HepG2 (cell line): ENCODE measurements around the gene CDK7. TPM values are rescaled to one million over a fixed set of nuclear protein-coding genes. Genes with fewer than 3 reads are reported as not detected.

ENCODE experiments used
- CBX2 ChIP-seq, 2 experiments: fragments of 200-600 bp in 1 of 2; sonication (generic); formaldehyde crosslinking in 1 of 2; IDR thresholded peaks; 2 replicates each; pipeline versions ENCODE4 v1.7.0 to v1.8.1; 2018 to 2022; ENCODE audit warnings: low read depth in 2 of 2, low read length in 1 of 2, mild to moderate bottlenecking in 1 of 2, missing genetic modification reagents in 1 of 2
- FOXO1 ChIP-seq: sonication (generic); formaldehyde crosslinking; IDR thresholded peaks from 2 replicates; pipeline ENCODE4 v1.4.0; 2020; ENCODE audit warnings: missing genetic modification reagents
- HES4 ChIP-seq: sonication (generic); formaldehyde crosslinking; IDR thresholded peaks from 2 replicates; pipeline ENCODE4 v1.9.0; 2021; ENCODE audit warnings: mild to moderate bottlenecking, missing genetic modification reagents, borderline replicate concordance
- KLF9 ChIP-seq: IDR thresholded peaks from 2 replicates; pipeline ENCODE4 v1.6.1; 2016; ENCODE audit warnings: low read depth
- MATR3 ChIP-seq: sonication (generic); formaldehyde crosslinking; IDR thresholded peaks from 2 replicates; pipeline ENCODE4 v1.4.0; 2020; ENCODE audit warnings: missing genetic modification reagents
- PAF1 ChIP-seq: IDR thresholded peaks from 2 replicates; pipeline ENCODE4 v1.6.1; 2016; ENCODE audit warnings: missing genetic modification reagents, missing compliant biosample characterization
- RARG ChIP-seq: sonication (generic); formaldehyde crosslinking; IDR thresholded peaks from 2 replicates; pipeline ENCODE4 v1.4.0; 2020; ENCODE audit warnings: low read depth, mild to moderate bottlenecking, missing genetic modification reagents
- THYN1 ChIP-seq: sonication (generic); formaldehyde crosslinking; IDR thresholded peaks from 2 replicates; pipeline ENCODE4 v1.8.1; 2023; ENCODE audit warnings: low read depth, mild to moderate bottlenecking, moderate library complexity, missing genetic modification reagents, borderline replicate concordance
- ZNF160 ChIP-seq: sonication (generic); formaldehyde crosslinking; IDR thresholded peaks from 2 replicates; pipeline ENCODE4 v1.8.0; 2022; ENCODE audit warnings: mild to moderate bottlenecking, inconsistent platforms, missing genetic modification reagents
- ZNF207 ChIP-seq: fragments of 450-650 bp; IDR thresholded peaks from 2 replicates; pipeline ENCODE4 v1.6.1; 2016; ENCODE audit warnings: antibody characterized with exemption, borderline replicate concordance
- ZNF235 ChIP-seq: sonication (generic); formaldehyde crosslinking; IDR thresholded peaks from 2 replicates; pipeline ENCODE4 v1.8.1; 2023; ENCODE audit warnings: mild to moderate bottlenecking, missing genetic modification reagents, borderline replicate concordance
- ZNF264 ChIP-seq: sonication (generic); formaldehyde crosslinking; IDR thresholded peaks from 2 replicates; pipeline ENCODE4 v1.4.0; 2020; ENCODE audit warnings: missing genetic modification reagents
- ZNF296 ChIP-seq: sonication (generic); formaldehyde crosslinking; conservative IDR thresholded peaks from 2 replicates; pipeline ENCODE4 v1.5.0; 2020; ENCODE audit warnings: mild to moderate bottlenecking, missing genetic modification reagents
- ZNF441 ChIP-seq: sonication (generic); formaldehyde crosslinking; IDR thresholded peaks from 2 replicates; pipeline ENCODE4 v1.7.0; 2021; ENCODE audit warnings: missing genetic modification reagents, borderline replicate concordance
- ZNF629 ChIP-seq: sonication (generic); formaldehyde crosslinking; conservative IDR thresholded peaks from 2 replicates; pipeline ENCODE4 v1.5.0; 2020; ENCODE audit warnings: missing genetic modification reagents
- ZNF761 ChIP-seq: sonication (generic); formaldehyde crosslinking; conservative IDR thresholded peaks from 2 replicates; pipeline ENCODE4 v1.4.0; 2020; ENCODE audit warnings: mild to moderate bottlenecking, missing genetic modification reagents
- polyA plus RNA-seq, 8 experiments: library from polyadenylated mRNA; depleted of rRNA in 3 of 8; stranded (reverse) in 7 of 8; unstranded in 1 of 8; fragments of >200 nt; fragmentation: Illumina TruSeq in 4 of 8; extraction: Trizol in 4 of 8; gene quantifications; 2 replicates each; pipeline versions ENCODE4 v1.2.1 to v1.2.3, GENCODE V29; 2011 to 2016; ENCODE audit warnings: low read depth in 4 of 8, missing spikeins in 1 of 8, mixed read lengths in 1 of 8; ENCODE audit not compliant: insufficient read depth in 1 of 8
- total RNA-seq, 5 experiments: library from RNA; depleted of rRNA; stranded (reverse); fragments of >200 nt; fragmentation: Illumina TruSeq; extraction: Trizol; gene quantifications; 2 replicates each; pipeline ENCODE4 v1.2.3, GENCODE V29; 2016; ENCODE audit warnings: low read depth in 1 of 5
- TF ChIP-seq, protein P1 (sequence below): sonication (generic); formaldehyde crosslinking; conservative IDR thresholded peaks from 2 replicates; pipeline ENCODE4 v1.4.0; 2020; ENCODE audit warnings: missing genetic modification reagents
- TF ChIP-seq, protein P2 (sequence below): sonication (generic); formaldehyde crosslinking; IDR thresholded peaks from 2 replicates; pipeline ENCODE4 v1.5.1; 2020; ENCODE audit warnings: mild to moderate bottlenecking, missing genetic modification reagents, borderline replicate concordance
- TF ChIP-seq, protein P3 (sequence below): sonication (generic); formaldehyde crosslinking; IDR thresholded peaks from 2 replicates; pipeline ENCODE4 v1.5.1; 2020; ENCODE audit warnings: mild to moderate bottlenecking, missing genetic modification reagents, moderate library complexity
- TF ChIP-seq, protein P4 (sequence below): sonication (generic); formaldehyde crosslinking; IDR thresholded peaks from 2 replicates; pipeline ENCODE4 v1.5.0; 2020; ENCODE audit warnings: missing genetic modification reagents, mild to moderate bottlenecking, borderline replicate concordance

Gene CDK7
- total and polyA plus RNA-seq, 2 of the 13 experiments (the other 11 are each of a cell fraction or from before 2014, with no cell fraction given) = 41.2 to 54.9 TPM

DNA sequence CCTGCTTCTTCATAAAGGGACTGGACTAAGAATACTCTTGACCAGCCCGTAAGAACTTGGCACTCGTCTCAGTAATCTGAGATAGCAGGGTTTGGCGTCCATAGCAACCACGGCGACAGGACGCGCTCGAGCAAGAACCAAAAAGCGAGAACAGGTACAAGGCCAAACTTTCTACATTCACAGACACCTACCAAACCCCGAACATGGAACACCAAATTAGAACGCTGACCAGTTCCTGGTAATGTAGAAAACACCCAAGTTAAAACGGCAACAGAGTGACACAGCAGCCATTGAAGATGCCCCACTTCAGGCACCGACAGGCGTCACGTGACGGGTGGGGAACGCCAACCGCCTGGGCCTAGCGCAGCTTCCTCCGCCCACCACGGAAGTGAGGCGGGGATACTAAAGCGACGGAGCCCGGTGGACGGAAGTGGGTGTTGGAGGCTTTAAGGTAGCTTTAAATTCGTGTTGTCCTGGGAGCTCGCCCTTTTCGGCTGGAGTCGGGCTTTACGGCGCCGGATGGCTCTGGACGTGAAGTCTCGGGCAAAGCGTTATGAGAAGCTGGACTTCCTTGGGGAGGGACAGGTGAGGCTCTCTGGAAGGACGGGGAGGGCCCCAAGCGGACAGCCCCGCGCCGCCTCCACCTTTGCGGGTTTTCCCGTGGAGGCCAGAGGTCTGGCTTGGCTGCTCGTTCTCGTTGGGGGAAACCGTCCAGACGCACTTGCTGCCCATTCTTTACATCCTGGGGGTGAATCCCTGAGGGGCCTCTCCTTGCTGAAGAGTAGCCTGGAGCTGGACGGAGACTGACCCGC is at the start of gene CDK7 (continued):
- peak; percentile 24; the same call in 1 of the 2 replicates for TF ChIP-seq KLF9
- no peak for TF ChIP-seq ZNF207
- no peak for TF ChIP-seq MATR3 (CRISPR knock-in tag)
- TF ChIP-seq, protein P1, sequence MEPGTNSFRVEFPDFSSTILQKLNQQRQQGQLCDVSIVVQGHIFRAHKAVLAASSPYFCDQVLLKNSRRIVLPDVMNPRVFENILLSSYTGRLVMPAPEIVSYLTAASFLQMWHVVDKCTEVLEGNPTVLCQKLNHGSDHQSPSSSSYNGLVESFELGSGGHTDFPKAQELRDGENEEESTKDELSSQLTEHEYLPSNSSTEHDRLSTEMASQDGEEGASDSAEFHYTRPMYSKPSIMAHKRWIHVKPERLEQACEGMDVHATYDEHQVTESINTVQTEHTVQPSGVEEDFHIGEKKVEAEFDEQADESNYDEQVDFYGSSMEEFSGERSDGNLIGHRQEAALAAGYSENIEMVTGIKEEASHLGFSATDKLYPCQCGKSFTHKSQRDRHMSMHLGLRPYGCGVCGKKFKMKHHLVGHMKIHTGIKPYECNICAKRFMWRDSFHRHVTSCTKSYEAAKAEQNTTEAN (CRISPR knock-in tag) = no peak
- no peak; the same call in 1 of the 2 replicates for TF ChIP-seq HES4 (CRISPR knock-in tag)
- peak; percentile 6; the same call in 1 of the 2 replicates for TF ChIP-seq ZNF441 (CRISPR knock-in tag)
- TF ChIP-seq, protein P2, sequence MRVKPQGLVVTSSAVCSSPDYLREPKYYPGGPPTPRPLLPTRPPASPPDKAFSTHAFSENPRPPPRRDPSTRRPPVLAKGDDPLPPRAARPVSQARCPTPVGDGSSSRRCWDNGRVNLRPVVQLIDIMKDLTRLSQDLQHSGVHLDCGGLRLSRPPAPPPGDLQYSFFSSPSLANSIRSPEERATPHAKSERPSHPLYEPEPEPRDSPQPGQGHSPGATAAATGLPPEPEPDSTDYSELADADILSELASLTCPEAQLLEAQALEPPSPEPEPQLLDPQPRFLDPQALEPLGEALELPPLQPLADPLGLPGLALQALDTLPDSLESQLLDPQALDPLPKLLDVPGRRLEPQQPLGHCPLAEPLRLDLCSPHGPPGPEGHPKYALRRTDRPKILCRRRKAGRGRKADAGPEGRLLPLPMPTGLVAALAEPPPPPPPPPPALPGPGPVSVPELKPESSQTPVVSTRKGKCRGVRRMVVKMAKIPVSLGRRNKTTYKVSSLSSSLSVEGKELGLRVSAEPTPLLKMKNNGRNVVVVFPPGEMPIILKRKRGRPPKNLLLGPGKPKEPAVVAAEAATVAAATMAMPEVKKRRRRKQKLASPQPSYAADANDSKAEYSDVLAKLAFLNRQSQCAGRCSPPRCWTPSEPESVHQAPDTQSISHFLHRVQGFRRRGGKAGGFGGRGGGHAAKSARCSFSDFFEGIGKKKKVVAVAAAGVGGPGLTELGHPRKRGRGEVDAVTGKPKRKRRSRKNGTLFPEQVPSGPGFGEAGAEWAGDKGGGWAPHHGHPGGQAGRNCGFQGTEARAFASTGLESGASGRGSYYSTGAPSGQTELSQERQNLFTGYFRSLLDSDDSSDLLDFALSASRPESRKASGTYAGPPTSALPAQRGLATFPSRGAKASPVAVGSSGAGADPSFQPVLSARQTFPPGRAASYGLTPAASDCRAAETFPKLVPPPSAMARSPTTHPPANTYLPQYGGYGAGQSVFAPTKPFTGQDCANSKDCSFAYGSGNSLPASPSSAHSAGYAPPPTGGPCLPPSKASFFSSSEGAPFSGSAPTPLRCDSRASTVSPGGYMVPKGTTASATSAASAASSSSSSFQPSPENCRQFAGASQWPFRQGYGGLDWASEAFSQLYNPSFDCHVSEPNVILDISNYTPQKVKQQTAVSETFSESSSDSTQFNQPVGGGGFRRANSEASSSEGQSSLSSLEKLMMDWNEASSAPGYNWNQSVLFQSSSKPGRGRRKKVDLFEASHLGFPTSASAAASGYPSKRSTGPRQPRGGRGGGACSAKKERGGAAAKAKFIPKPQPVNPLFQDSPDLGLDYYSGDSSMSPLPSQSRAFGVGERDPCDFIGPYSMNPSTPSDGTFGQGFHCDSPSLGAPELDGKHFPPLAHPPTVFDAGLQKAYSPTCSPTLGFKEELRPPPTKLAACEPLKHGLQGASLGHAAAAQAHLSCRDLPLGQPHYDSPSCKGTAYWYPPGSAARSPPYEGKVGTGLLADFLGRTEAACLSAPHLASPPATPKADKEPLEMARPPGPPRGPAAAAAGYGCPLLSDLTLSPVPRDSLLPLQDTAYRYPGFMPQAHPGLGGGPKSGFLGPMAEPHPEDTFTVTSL (CRISPR knock-in tag) = 0 out of 2 replicates have a peak, but pooled peaks have one; percentile 9
- no peak for TF ChIP-seq ZNF629 (CRISPR knock-in tag)
- no peak for TF ChIP-seq PAF1 (CRISPR knock-in tag)
- no peak for TF ChIP-seq ZNF264 (CRISPR knock-in tag)
- no peak for TF ChIP-seq ZNF160 (CRISPR knock-in tag)
- no peak for TF ChIP-seq ZNF761 (CRISPR knock-in tag)
- TF ChIP-seq, protein P3, sequence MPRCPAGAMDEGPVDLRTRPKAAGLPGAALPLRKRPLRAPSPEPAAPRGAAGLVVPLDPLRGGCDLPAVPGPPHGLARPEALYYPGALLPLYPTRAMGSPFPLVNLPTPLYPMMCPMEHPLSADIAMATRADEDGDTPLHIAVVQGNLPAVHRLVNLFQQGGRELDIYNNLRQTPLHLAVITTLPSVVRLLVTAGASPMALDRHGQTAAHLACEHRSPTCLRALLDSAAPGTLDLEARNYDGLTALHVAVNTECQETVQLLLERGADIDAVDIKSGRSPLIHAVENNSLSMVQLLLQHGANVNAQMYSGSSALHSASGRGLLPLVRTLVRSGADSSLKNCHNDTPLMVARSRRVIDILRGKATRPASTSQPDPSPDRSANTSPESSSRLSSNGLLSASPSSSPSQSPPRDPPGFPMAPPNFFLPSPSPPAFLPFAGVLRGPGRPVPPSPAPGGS (CRISPR knock-in tag) = peak; percentile 56; the same call in 1 of the 2 replicates
- no peak for TF ChIP-seq CBX2 (IDR thresholded peaks at IDR 0.05; ENCODE audit: low read depth, low read length)
- no peak for TF ChIP-seq CBX2 (CRISPR knock-in tag; IDR thresholded peaks at IDR 0.05; ENCODE audit: low read depth)
- no peak for TF ChIP-seq RARG (CRISPR knock-in tag)
- TF ChIP-seq ZNF235 (CRISPR knock-in tag) = no peak
- 0 out of 2 replicates have a peak, but pooled peaks have one; percentile 22 for TF ChIP-seq ZNF296 (CRISPR knock-in tag)
- TF ChIP-seq THYN1 = no peak
- TF ChIP-seq, protein P4, sequence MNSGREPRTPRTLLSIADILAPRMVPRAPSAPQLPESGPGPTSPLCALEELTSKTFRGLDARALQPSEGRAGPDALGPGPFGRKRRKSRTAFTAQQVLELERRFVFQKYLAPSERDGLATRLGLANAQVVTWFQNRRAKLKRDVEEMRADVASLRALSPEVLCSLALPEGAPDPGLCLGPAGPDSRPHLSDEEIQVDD = no peak
- TF ChIP-seq FOXO1 (CRISPR knock-in tag) = peak; percentile 12; the same call in 1 of the 2 replicates
